Uterus (tissue), 4 donors: ENCODE data around the gene KIF26A. TPM values are rescaled to one million over a fixed set of nuclear protein-coding genes. Genes with fewer than 3 reads are reported as not detected.

Experiments used
- DNase-seq, 2 donors: peaks; one replicate each; pipeline ENCODE4 v3.0.0-alpha.2; 2019 to 2020
- H3K27ac ChIP-seq, 2 donors: fragments of 200-600 bp; sonication (generic); 1 replicate in 1 of 2; 2 replicates in 1 of 2; pipeline ENCODE4 v1.5.1; 2016 to 2018
- H3K27me3 ChIP-seq, 2 donors: fragments of 200-600 bp; sonication (generic); one replicate each; pipeline ENCODE4 v1.5.1; 2018 to 2019; ENCODE audit warnings: control low read depth in 1 of 2
- H3K36me3 ChIP-seq, 2 donors: fragments of 200-600 bp; sonication (generic); one replicate each; pipeline ENCODE4 v1.5.1; 2019; ENCODE audit warnings: control low read depth in 1 of 2
- H3K4me1 ChIP-seq, 2 donors: fragments of 200-600 bp; sonication (generic); one replicate each; pipeline ENCODE4 v1.5.1; 2018 to 2019; ENCODE audit warnings: control low read depth in 1 of 2
- H3K4me3 ChIP-seq, 2 donors: fragments of 200-600 bp; sonication (generic); 1 replicate in 1 of 2; 2 replicates in 1 of 2; pipeline ENCODE4 v1.5.1; 2018 to 2019; ENCODE audit warnings: mild to moderate bottlenecking in 1 of 2
- H3K9me3 ChIP-seq, 2 donors: fragments of 200-600 bp; sonication (generic); one replicate each; pipeline ENCODE4 v1.5.1; 2019; ENCODE audit warnings: control low read depth in 1 of 2
- POLR2A ChIP-seq, 2 donors: fragments of 450-650 bp; IDR thresholded peaks; one replicate each; pipeline ENCODE4 v1.6.1; 2016; ENCODE audit warnings: antibody characterized with exemption in 2 of 2, mild to moderate bottlenecking in 1 of 2, moderate library complexity in 1 of 2
- intact Hi-C: fragments of 100-400 bp; cut with DNase I; formaldehyde crosslinking; loops from one replicate; pipeline ENCODE4 v1.15.1; 2023; ENCODE audit warnings: low total_unique reads
- total RNA-seq, 4 donors: library from RNA; depleted of rRNA in 3 of 4; stranded (reverse); fragments of >200 nt in 3 of 4; gene quantifications; one replicate each; pipeline versions ENCODE4 v1.1.0 to v1.2.4, GENCODE V29; 2014 to 2023
- TF ChIP-seq, protein P1 (sequence below), 4 experiments: fragments of 200-600 bp in 2 of 4; fragments of 450-650 bp in 2 of 4; sonication (generic) in 2 of 4; IDR thresholded peaks; one replicate each; pipeline ENCODE4 v1.5.1; 2016 to 2019; ENCODE audit warnings: antibody characterized with exemption in 4 of 4, mild to moderate bottlenecking in 2 of 4, moderate library complexity in 1 of 4
- donor health status: DM: yes; HTN: yes; CAD: no.

Gene KIF26A
- total RNA-seq, 4 donors from 2014 or later = 4.1 to 10.5 (median 7.5) TPM

GRCh38 chr14:104095426-104096310 lies 42.7 kb upstream of the KIF26A start:
- intact Hi-C loops = no loop called here

DNA sequence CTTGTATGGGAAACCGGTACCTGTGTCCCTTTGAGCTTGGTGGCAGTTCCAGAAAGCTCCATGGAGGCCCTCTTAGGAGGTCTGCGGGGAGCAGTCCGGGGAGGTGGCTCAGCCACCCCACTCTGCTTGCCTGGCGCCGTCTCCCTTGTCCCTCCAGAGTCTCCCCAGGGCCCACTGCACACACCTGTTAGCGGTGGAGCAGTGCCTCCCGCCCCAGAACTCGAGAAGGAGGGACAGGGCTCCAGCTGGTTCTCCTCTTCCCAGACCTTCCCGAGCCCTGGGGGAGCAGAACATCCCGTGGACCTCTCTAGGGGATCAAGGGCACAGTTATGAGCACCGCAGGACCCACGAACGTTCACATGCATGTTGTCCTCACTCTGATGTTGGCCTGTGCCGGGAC lies 42.1 kb upstream of the KIF26A start:
- intact Hi-C loops = no loop called here
- Histone ChIP-seq H3K36me3 (no peaks in the 10 kb centered on the region), H3K27me3 (no peaks in the 10 kb centered on the region), H3K4me3 (no peak overlapping the region), H3K9me3 (no peaks in the 10 kb centered on the region), H3K27ac (no peak overlapping the region), H3K4me1 (no peaks in the 10 kb centered on the region)
- no peak for DNase-seq
- TF ChIP-seq, protein P1, sequence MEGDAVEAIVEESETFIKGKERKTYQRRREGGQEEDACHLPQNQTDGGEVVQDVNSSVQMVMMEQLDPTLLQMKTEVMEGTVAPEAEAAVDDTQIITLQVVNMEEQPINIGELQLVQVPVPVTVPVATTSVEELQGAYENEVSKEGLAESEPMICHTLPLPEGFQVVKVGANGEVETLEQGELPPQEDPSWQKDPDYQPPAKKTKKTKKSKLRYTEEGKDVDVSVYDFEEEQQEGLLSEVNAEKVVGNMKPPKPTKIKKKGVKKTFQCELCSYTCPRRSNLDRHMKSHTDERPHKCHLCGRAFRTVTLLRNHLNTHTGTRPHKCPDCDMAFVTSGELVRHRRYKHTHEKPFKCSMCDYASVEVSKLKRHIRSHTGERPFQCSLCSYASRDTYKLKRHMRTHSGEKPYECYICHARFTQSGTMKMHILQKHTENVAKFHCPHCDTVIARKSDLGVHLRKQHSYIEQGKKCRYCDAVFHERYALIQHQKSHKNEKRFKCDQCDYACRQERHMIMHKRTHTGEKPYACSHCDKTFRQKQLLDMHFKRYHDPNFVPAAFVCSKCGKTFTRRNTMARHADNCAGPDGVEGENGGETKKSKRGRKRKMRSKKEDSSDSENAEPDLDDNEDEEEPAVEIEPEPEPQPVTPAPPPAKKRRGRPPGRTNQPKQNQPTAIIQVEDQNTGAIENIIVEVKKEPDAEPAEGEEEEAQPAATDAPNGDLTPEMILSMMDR (IDR thresholded peaks at IDR 0.05) = no peak
- TF ChIP-seq POLR2A (IDR thresholded peaks at IDR 0.05) = no peak

More at GRCh38 chr14:104095426-104096310, 42.7 kb upstream of the KIF26A start:
- TF ChIP-seq, protein P1 (IDR thresholded peaks at IDR 0.05) = no peak
- no peak for TF ChIP-seq POLR2A (IDR thresholded peaks at IDR 0.05)
- Histone ChIP-seq H3K27ac (no peak overlapping the region), H3K36me3 (no peaks in the 10 kb centered on the region), H3K27me3 (no peaks in the 10 kb centered on the region), H3K9me3 (no peaks in the 10 kb centered on the region), H3K4me1 (no peaks in the 10 kb centered on the region), H3K4me3 (no peak overlapping the region)
- no peak for DNase-seq

DNA sequence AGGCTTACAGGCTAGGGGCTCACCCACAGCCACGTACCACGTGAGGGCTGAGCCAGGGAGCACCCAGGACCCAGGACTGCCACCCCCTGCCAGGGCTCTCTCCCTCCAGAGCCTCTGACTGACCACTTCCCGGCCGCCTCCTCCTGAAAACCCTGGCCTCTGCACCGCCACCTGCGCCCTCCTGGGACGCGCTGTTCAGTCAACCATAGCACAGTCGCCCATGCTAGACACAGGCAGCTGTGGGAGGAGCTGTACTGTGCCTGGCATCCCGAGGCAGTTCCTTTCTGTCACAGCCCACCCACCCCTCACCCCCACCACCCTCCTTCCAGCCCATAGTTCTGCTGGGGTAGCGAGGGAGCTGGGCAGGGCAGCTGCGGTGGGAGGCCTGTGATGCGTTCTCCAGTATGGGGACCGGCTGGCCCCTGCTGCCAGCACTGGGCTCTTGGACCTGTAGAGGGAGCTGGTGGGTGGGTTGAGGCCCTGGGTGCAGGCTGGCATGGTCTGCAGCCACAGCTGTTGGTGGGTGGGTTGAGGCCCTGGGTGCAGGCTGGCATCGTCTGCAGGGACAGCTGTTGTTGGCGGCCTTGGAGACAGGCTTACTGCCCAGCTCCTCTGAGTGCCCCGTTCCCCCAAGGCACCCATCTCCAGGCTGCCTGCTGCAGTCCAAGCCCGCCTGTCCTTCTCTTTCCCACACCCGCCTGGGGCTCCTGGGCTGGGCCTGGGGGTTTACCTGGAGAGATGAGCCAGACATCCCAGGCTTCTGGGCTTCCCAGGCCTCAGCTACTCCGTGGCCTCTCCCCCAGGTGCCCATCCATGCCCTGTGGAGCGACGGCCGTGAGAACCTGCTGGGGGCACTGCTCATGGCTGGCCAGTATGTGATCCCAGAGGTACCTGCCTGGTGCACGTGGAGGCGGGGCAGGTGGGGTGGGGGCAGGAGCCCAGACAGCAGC lies 41.4 kb upstream of the KIF26A start:
- no peak for DNase-seq
- intact Hi-C loops = no loop called here
- no peak for TF ChIP-seq POLR2A (IDR thresholded peaks at IDR 0.05)
- TF ChIP-seq, protein P1 (IDR thresholded peaks at IDR 0.05) = no peak

DNA sequence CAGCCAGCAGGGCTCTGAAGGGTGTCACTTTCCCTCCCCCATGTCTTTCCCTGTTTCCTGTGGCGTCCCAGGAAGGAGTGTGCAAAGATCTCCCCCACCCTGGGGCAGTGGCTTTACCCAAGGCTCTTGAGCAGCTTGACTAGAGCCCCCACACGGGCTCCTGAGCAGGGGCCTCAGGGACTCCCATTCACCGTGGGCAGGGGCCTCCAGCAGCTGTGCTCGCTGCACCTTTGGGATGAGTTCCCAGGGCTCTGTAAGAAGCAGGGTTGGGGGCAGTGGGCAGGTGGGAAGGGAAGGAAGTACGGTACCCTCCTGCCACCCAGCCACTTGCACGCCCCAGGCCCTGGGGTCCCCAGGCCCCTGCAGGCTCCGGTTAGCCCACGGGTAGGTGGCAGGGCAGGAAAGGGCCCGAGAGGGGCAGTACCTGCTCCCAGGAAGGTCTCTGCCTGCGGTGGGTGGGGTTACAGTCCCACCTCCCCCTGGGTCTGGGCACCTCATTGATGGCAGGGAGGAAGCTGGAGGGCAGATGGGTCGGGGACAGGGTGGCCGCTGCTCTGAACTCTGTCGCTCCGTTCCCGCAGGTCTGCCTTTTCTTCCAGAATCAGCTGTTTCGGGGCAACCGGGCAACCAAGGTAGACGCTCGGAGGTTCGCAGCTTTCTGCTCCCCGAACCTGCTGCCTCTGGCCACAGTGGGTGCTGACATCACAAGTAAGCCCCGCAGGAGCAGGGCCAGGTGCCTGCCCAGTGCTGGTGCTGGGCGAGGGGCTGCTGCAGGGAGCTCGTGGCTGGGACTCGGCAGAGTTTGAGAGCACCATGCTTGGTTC lies 39.9 kb upstream of the KIF26A start:
- TF ChIP-seq, protein P1 (IDR thresholded peaks at IDR 0.05) = no peak
- TF ChIP-seq POLR2A (IDR thresholded peaks at IDR 0.05) = no peak
- H3K36me3 ChIP-seq = no peaks in the 10 kb centered on the region
- intact Hi-C loops = no loop called here
- no peak overlapping the region for H3K4me3 ChIP-seq
- no peak for DNase-seq
- H3K27me3 ChIP-seq = no peaks in the 10 kb centered on the region
- H3K4me1 ChIP-seq = no peaks in the 10 kb centered on the region
- no peaks in the 10 kb centered on the region for H3K9me3 ChIP-seq
- no peak overlapping the region for H3K27ac ChIP-seq

More for the DNA sequence above, 41.4 kb upstream of the KIF26A start:
- H3K4me3 ChIP-seq = no peak overlapping the region
- no peak overlapping the region for H3K27ac ChIP-seq
- no peaks in the 10 kb centered on the region for H3K27me3 ChIP-seq
- H3K9me3 ChIP-seq = no peaks in the 10 kb centered on the region
- H3K36me3 ChIP-seq = no peaks in the 10 kb centered on the region
- no peaks in the 10 kb centered on the region for H3K4me1 ChIP-seq
